Measurements from ENCODE around the gene FBRSL1. TPM values are rescaled to one million over a fixed set of nuclear protein-coding genes. Genes with fewer than 3 reads are reported as not detected.

Gene FBRSL1
- total RNA-seq, 1 donor from 2014 or later: 66.0 TPM

GRCh38 chr12:132456186-132456943, 33.6 kb upstream of the FBRSL1 start:
- intact Hi-C loops (cut with micrococcal nuclease): no loop called here
- no peak overlapping the region for H3K27ac ChIP-seq (replicated peaks)
- H3K4me1 ChIP-seq: no peaks in the 10 kb centered on the region
- peaks cover 7% of the 10 kb centered on the region for H3K9me3 ChIP-seq (replicated peaks)
- no peaks in the 10 kb centered on the region for H3K36me3 ChIP-seq
- TF ChIP-seq CTCF (IDR thresholded peaks at IDR 0.05; ENCODE audit: borderline replicate concordance): no peak
- H3K4me3 ChIP-seq: no peak overlapping the region
- DNase-seq: no peak
- H3K27me3 ChIP-seq (ENCODE audit: low read depth): peaks cover 78% of the 10 kb centered on the region

- Histone ChIP-seq H3K9me3 (replicated peaks) (peaks cover 7% of the 10 kb centered on the region), H3K4me3 (no peak overlapping the region), H3K4me1 (no peaks in the 10 kb centered on the region), H3K36me3 (no peaks in the 10 kb centered on the region), H3K27ac (replicated peaks) (no peak overlapping the region), H3K27me3 (ENCODE audit: low read depth) (peaks cover 76% of the 10 kb centered on the region)
- no peak for DNase-seq
- TF ChIP-seq CTCF (IDR thresholded peaks at IDR 0.05; ENCODE audit: borderline replicate concordance): no peak
- intact Hi-C loops (cut with micrococcal nuclease): no loop called here
Observed at GRCh38 chr12:132456944-132457495, 32.9 kb upstream of the FBRSL1 start.

- peaks cover 10% of the 10 kb centered on the region for H3K9me3 ChIP-seq (replicated peaks)
- no peaks in the 10 kb centered on the region for H3K36me3 ChIP-seq
- no peak for DNase-seq
- no peak overlapping the region for H3K4me3 ChIP-seq
- TF ChIP-seq CTCF (IDR thresholded peaks at IDR 0.05; ENCODE audit: borderline replicate concordance): no peak
- intact Hi-C loops (cut with micrococcal nuclease): no loop called here
- no peaks in the 10 kb centered on the region for H3K4me1 ChIP-seq
- peaks cover 72% of the 10 kb centered on the region for H3K27me3 ChIP-seq (ENCODE audit: low read depth)
- H3K27ac ChIP-seq (replicated peaks): no peak overlapping the region
Observed at GRCh38 chr12:132458441-132458840, 31.5 kb upstream of the FBRSL1 start.

GRCh38 chr12:132458846-132459641, 30.9 kb upstream of the FBRSL1 start:
- no peak for TF ChIP-seq CTCF (IDR thresholded peaks at IDR 0.05; ENCODE audit: borderline replicate concordance)
- peaks cover 10% of the 10 kb centered on the region for H3K9me3 ChIP-seq (replicated peaks)
- H3K27me3 ChIP-seq (ENCODE audit: low read depth): peaks cover 66% of the 10 kb centered on the region
- H3K36me3 ChIP-seq: no peaks in the 10 kb centered on the region
- H3K4me3 ChIP-seq: no peak overlapping the region
- no peak for DNase-seq
- no peak overlapping the region for H3K27ac ChIP-seq (replicated peaks)
- no peaks in the 10 kb centered on the region for H3K4me1 ChIP-seq
- intact Hi-C loops (cut with micrococcal nuclease): no loop called here

GRCh38 chr12:132460571-132460970, 29.4 kb upstream of the FBRSL1 start:
- H3K27me3 ChIP-seq (ENCODE audit: low read depth): peaks cover 62% of the 10 kb centered on the region
- H3K36me3 ChIP-seq: no peaks in the 10 kb centered on the region
- no peak overlapping the region for H3K27ac ChIP-seq (replicated peaks)
- intact Hi-C loops (cut with micrococcal nuclease): no loop called here
- DNase-seq: no peak
- H3K4me1 ChIP-seq: no peaks in the 10 kb centered on the region
- no peak overlapping the region for H3K4me3 ChIP-seq
- no peak for TF ChIP-seq CTCF (IDR thresholded peaks at IDR 0.05; ENCODE audit: borderline replicate concordance)
- peaks cover 10% of the 10 kb centered on the region for H3K9me3 ChIP-seq (replicated peaks)

Measured in left ventricle myocardium inferior (tissue), 1 donor.